Muscle layer of duodenum (tissue), 2 donors: Measurements from ENCODE around the gene WNT16.

Experiments used
- H3K27ac ChIP-seq: one replicate; pipeline ENCODE4 v1.7.0; 2013; ENCODE audit warnings: mild to moderate bottlenecking, low read length
- H3K27me3 ChIP-seq: one replicate; pipeline ENCODE4 v1.7.0; 2013; ENCODE audit warnings: low read depth, mild to moderate bottlenecking, control low read depth, low read length
- H3K36me3 ChIP-seq, 2 donors: one replicate each; pipeline ENCODE4 v1.7.0; 2013; ENCODE audit warnings: low read length in 2 of 2, control low read depth in 1 of 2, mild to moderate bottlenecking in 1 of 2; ENCODE audit not compliant: insufficient read depth in 2 of 2, control insufficient read depth in 1 of 2
- H3K4me1 ChIP-seq, 2 donors: one replicate each; pipeline ENCODE4 v1.7.0; 2013; ENCODE audit warnings: low read length in 2 of 2, mild to moderate bottlenecking in 2 of 2, control low read depth in 1 of 2, moderate library complexity in 1 of 2; ENCODE audit not compliant: insufficient read depth in 2 of 2, control insufficient read depth in 1 of 2
- H3K4me3 ChIP-seq, 2 donors: one replicate each; pipeline ENCODE4 v1.7.0; 2013; ENCODE audit warnings: low read length in 2 of 2, low read depth in 1 of 2, mild to moderate bottlenecking in 1 of 2
- H3K9me3 ChIP-seq, 2 donors: one replicate each; pipeline ENCODE4 v1.7.0; 2013; ENCODE audit warnings: low read length in 2 of 2, control low read depth in 1 of 2, mild to moderate bottlenecking in 1 of 2; ENCODE audit not compliant: control insufficient read depth in 1 of 2
- donor health status: healthy.

The WNT16 gene

GRCh38 chr7:121355574-121355973 is 26.8 kb downstream of the WNT16 start:
- Histone ChIP-seq H3K4me1 (no peaks in the 10 kb centered on the region), H3K27ac (no peak overlapping the region), H3K36me3 (peaks cover 41 to 43% of the 10 kb centered on the region in 2 donors), H3K4me3 (no peak overlapping the region), H3K9me3 (no peaks in the 10 kb centered on the region), H3K27me3 (no peaks in the 10 kb centered on the region)

GRCh38 chr7:121360564-121360963 is 31.8 kb downstream of the WNT16 start:
- peaks cover 21 to 41% of the 10 kb centered on the region in 2 donors for H3K36me3 ChIP-seq

GRCh38 chr7:121366852-121367431 is 38.1 kb downstream of the WNT16 start:
- Histone ChIP-seq H3K4me1 (peaks cover 6 to 10% of the 10 kb centered on the region in 2 donors), H3K9me3 (no peaks in the 10 kb centered on the region), H3K27me3 (no peaks in the 10 kb centered on the region), H3K4me3 (no peak overlapping the region), H3K27ac (no peak overlapping the region), H3K36me3 (peaks cover 9 to 16% of the 10 kb centered on the region in 2 donors)

More at GRCh38 chr7:121360564-121360963, 31.8 kb downstream of the WNT16 start:
- Histone ChIP-seq H3K4me1 (no peaks in the 10 kb centered on the region), H3K9me3 (no peaks in the 10 kb centered on the region), H3K27me3 (no peaks in the 10 kb centered on the region), H3K4me3 (no peak overlapping the region), H3K27ac (no peak overlapping the region)

GRCh38 chr7:121369462-121369861 is 40.7 kb downstream of the WNT16 start:
- Histone ChIP-seq H3K27ac (no peak overlapping the region), H3K27me3 (no peaks in the 10 kb centered on the region), H3K9me3 (no peaks in the 10 kb centered on the region)

GRCh38 chr7:121371367-121371766 is 42.6 kb downstream of the WNT16 start:
- Histone ChIP-seq H3K4me1 (peaks cover 6 to 10% of the 10 kb centered on the region in 2 donors), H3K27ac (no peak overlapping the region), H3K27me3 (no peaks in the 10 kb centered on the region), H3K36me3 (peaks cover 12 to 14% of the 10 kb centered on the region in 2 donors), H3K4me3 (no peak overlapping the region), H3K9me3 (no peaks in the 10 kb centered on the region)

More at GRCh38 chr7:121369462-121369861, 40.7 kb downstream of the WNT16 start:
- peaks cover 0 to 8% of the 10 kb centered on the region in 2 donors for H3K36me3 ChIP-seq
- peaks cover 6 to 10% of the 10 kb centered on the region in 2 donors for H3K4me1 ChIP-seq
- no peak overlapping the region for H3K4me3 ChIP-seq

GRCh38 chr7:121371883-121372282 is 43.1 kb downstream of the WNT16 start:
- peaks cover 13 to 18% of the 10 kb centered on the region in 2 donors for H3K36me3 ChIP-seq
- no peak overlapping the region for H3K4me3 ChIP-seq
- no peaks in the 10 kb centered on the region for H3K27me3 ChIP-seq
- peaks cover 6 to 10% of the 10 kb centered on the region in 2 donors for H3K4me1 ChIP-seq
- H3K27ac ChIP-seq = no peak overlapping the region
- H3K9me3 ChIP-seq = no peaks in the 10 kb centered on the region

- Histone ChIP-seq H3K36me3 (peaks cover 13 to 18% of the 10 kb centered on the region in 2 donors), H3K4me1 (peaks cover 6 to 10% of the 10 kb centered on the region in 2 donors), H3K27me3 (no peaks in the 10 kb centered on the region), H3K27ac (no peak overlapping the region), H3K4me3 (no peak overlapping the region), H3K9me3 (no peaks in the 10 kb centered on the region)
These were observed 43.7 kb downstream of the WNT16 start for GRCh38 chr7:121372376-121373010.

- Histone ChIP-seq H3K27ac (no peak overlapping the region), H3K27me3 (no peaks in the 10 kb centered on the region), H3K4me3 (no peak overlapping the region), H3K4me1 (peaks cover 6 to 10% of the 10 kb centered on the region in 2 donors), H3K36me3 (peaks cover 13 to 18% of the 10 kb centered on the region in 2 donors), H3K9me3 (no peaks in the 10 kb centered on the region)
These were observed 44.4 kb downstream of the WNT16 start for GRCh38 chr7:121373177-121373576.

GRCh38 chr7:121376979-121377378 is 48.2 kb downstream of the WNT16 start:
- Histone ChIP-seq H3K36me3 (peaks cover 13 to 16% of the 10 kb centered on the region in 2 donors), H3K4me1 (no peaks in the 10 kb centered on the region), H3K27me3 (no peaks in the 10 kb centered on the region), H3K9me3 (no peaks in the 10 kb centered on the region), H3K27ac (no peak overlapping the region), H3K4me3 (no peak overlapping the region)

- H3K4me1 ChIP-seq = peaks cover 0 to 3% of the 10 kb centered on the region in 2 donors
- no peaks in the 10 kb centered on the region for H3K27me3 ChIP-seq
- peaks cover 13 to 16% of the 10 kb centered on the region in 2 donors for H3K36me3 ChIP-seq
- no peak overlapping the region for H3K27ac ChIP-seq
- H3K4me3 ChIP-seq = no peak overlapping the region
- H3K9me3 ChIP-seq = no peaks in the 10 kb centered on the region
These were observed 51.1 kb downstream of the WNT16 start for GRCh38 chr7:121379930-121380329.

- H3K27me3 ChIP-seq = no peaks in the 10 kb centered on the region
- no peak overlapping the region for H3K27ac ChIP-seq
- H3K36me3 ChIP-seq = peaks cover 0 to 5% of the 10 kb centered on the region in 2 donors
- H3K9me3 ChIP-seq = no peaks in the 10 kb centered on the region
- peaks cover 4 to 10% of the 10 kb centered on the region in 2 donors for H3K4me1 ChIP-seq
- no peak overlapping the region for H3K4me3 ChIP-seq
These were observed 53.7 kb downstream of the WNT16 start for GRCh38 chr7:121382473-121382872.
